WTC11 (cell line): ENCODE data around the gene DPP9. TPM values are rescaled to one million over a fixed set of nuclear protein-coding genes. Genes with fewer than 3 reads are reported as not detected.

ENCODE experiments used
- ATAC-seq: fragments of 200-7000 bp; cut with Tn5 transposase; 2 replicates; pipeline ENCODE4 v1.10.0; 2021; ENCODE audit warnings: mild to moderate bottlenecking, moderate library complexity
- CTCF ChIA-PET: fragments of 300-600 bp; sonication (Branson Sonifier 250); formaldehyde crosslinking; loops from one replicate; lab custom pipeline; 2021; ENCODE audit warnings: antibody characterized with exemption; lab: Charles Lee
- POLR2A ChIA-PET: fragments of 350-600 bp; sonication (Branson Sonifier 250); formaldehyde crosslinking; loops from one replicate; lab custom pipeline; 2021; ENCODE audit warnings: antibody characterized with exemption; lab: Charles Lee
- DNase-seq: peaks from one replicate; pipeline ENCODE4 v3.0.0; 2021; ENCODE audit warnings: low spot score
- H3K27ac Mint-ChIP-seq: 2 replicates; pipeline ENCODE4 v1.8.0; 2021; ENCODE audit warnings: mixed read lengths
- H3K27me3 Mint-ChIP-seq: 2 replicates; pipeline ENCODE4 v1.8.0; 2021; ENCODE audit warnings: low read depth, mild to moderate bottlenecking, moderate library complexity, mixed read lengths
- H3K36me3 Mint-ChIP-seq: 2 replicates; pipeline ENCODE4 v1.8.0; 2021; ENCODE audit warnings: mixed read lengths
- H3K4me1 Mint-ChIP-seq: 2 replicates; pipeline ENCODE4 v1.8.0; 2022; ENCODE audit warnings: mixed read lengths
- H3K4me3 Mint-ChIP-seq: 2 replicates; pipeline ENCODE4 v1.8.0; 2021; ENCODE audit warnings: mild to moderate bottlenecking, moderate library complexity, mixed read lengths
- H3K9me3 Mint-ChIP-seq: 2 replicates; pipeline ENCODE4 v1.8.0; 2021; ENCODE audit warnings: mixed read lengths
- ATF2 ChIP-seq: sonication (generic); formaldehyde crosslinking; IDR thresholded peaks from 2 replicates; pipeline ENCODE4 v1.8.1; 2022; ENCODE audit warnings: low read depth, missing genetic modification reagents, borderline replicate concordance
- CBFB ChIP-seq: sonication (generic); formaldehyde crosslinking; IDR thresholded peaks from 2 replicates; pipeline ENCODE4 v1.8.1; 2022; ENCODE audit warnings: mild to moderate bottlenecking, low read depth, missing genetic modification reagents
- GABPB1 ChIP-seq: sonication (generic); formaldehyde crosslinking; IDR thresholded peaks from 2 replicates; pipeline ENCODE4 v1.8.1; 2023; ENCODE audit warnings: mild to moderate bottlenecking, missing genetic modification reagents
- MXD4 ChIP-seq: fragments of 250-450 bp; sonication (Bioruptor Pico); IDR thresholded peaks from 2 replicates; pipeline ENCODE4 v1.8.0; 2021; ENCODE audit warnings: mild to moderate bottlenecking, moderate library complexity, borderline replicate concordance
- NR1H2 ChIP-seq: sonication (generic); formaldehyde crosslinking; IDR thresholded peaks from 2 replicates; pipeline ENCODE4 v1.9.0; 2021; ENCODE audit warnings: mild to moderate bottlenecking, moderate library complexity, missing genetic modification reagents
- SMAD4 ChIP-seq: sonication (generic); formaldehyde crosslinking; IDR thresholded peaks from 2 replicates; pipeline ENCODE4 v1.8.0; 2022; ENCODE audit warnings: mild to moderate bottlenecking, missing genetic modification reagents
- ZBTB21 ChIP-seq: sonication (generic); formaldehyde crosslinking; IDR thresholded peaks from 2 replicates; pipeline ENCODE4 v1.8.1; 2023; ENCODE audit warnings: mild to moderate bottlenecking, missing genetic modification reagents, borderline replicate concordance
- ZMAT4 ChIP-seq: fragments of 250-450 bp; sonication (Bioruptor Pico); IDR thresholded peaks from 2 replicates; pipeline ENCODE4 v1.9.0; 2021; ENCODE audit warnings: mild to moderate bottlenecking
- ZNF671 ChIP-seq: fragments of 250-450 bp; sonication (Bioruptor Pico); IDR thresholded peaks from 2 replicates; pipeline ENCODE4 v1.8.0; 2021; ENCODE audit warnings: mild to moderate bottlenecking
- total RNA-seq: library from RNA; stranded (reverse); gene quantifications from 3 replicates; pipeline ENCODE4 v1.2.3, GENCODE V29; 2021
- TF ChIP-seq, protein P1 (sequence below): sonication (generic); formaldehyde crosslinking; IDR thresholded peaks from 2 replicates; pipeline ENCODE4 v1.8.1; 2022; ENCODE audit warnings: mild to moderate bottlenecking, missing genetic modification reagents, moderate library complexity, borderline replicate concordance
- TF ChIP-seq, protein P2 (sequence below): fragments of 250-450 bp; sonication (Bioruptor Pico); IDR thresholded peaks from 2 replicates; pipeline ENCODE4 v1.9.0; 2021; ENCODE audit warnings: mild to moderate bottlenecking
- TF ChIP-seq, protein P3 (sequence below): sonication (generic); formaldehyde crosslinking; IDR thresholded peaks from 2 replicates; pipeline ENCODE4 v1.8.1; 2023; ENCODE audit warnings: mild to moderate bottlenecking, missing genetic modification reagents, borderline replicate concordance
- TF ChIP-seq, protein P4 (sequence below): sonication (generic); formaldehyde crosslinking; IDR thresholded peaks from 2 replicates; pipeline ENCODE4 v1.8.0; 2023; ENCODE audit warnings: mild to moderate bottlenecking, missing genetic modification reagents

DPP9 gene
- total RNA-seq, 1 experiment from 2014 or later, result 52.9 TPM

GRCh38 chr19:4754248-4754647, 30.6 kb upstream of the DPP9 start:
- ChIA-PET POLR2A (no interaction called here), CTCF (interaction anchor here (0.9 to 1.4 kb wide), 2 partner anchors 12 to 37 kb away, joined by 3 to 7 read pairs; partner anchors contain the start of gene FEM1A)
- Mint-ChIP-seq H3K27me3 (peaks cover 21% of the 10 kb centered on the region), H3K9me3 (no peaks in the 10 kb centered on the region), H3K4me1 (no peaks in the 10 kb centered on the region), H3K36me3 (no peaks in the 10 kb centered on the region), H3K27ac (no peak overlapping the region), H3K4me3 (no peak overlapping the region)
- TF ChIP-seq, protein P1, sequence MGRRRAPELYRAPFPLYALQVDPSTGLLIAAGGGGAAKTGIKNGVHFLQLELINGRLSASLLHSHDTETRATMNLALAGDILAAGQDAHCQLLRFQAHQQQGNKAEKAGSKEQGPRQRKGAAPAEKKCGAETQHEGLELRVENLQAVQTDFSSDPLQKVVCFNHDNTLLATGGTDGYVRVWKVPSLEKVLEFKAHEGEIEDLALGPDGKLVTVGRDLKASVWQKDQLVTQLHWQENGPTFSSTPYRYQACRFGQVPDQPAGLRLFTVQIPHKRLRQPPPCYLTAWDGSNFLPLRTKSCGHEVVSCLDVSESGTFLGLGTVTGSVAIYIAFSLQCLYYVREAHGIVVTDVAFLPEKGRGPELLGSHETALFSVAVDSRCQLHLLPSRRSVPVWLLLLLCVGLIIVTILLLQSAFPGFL (CRISPR knock-in tag), result no peak
- TF ChIP-seq MXD4 (CRISPR knock-in tag) (no peak), ATF2 (CRISPR knock-in tag) (no peak), ZNF671 (CRISPR knock-in tag) (no peak), ZBTB21 (no peak), NR1H2 (no peak), ZMAT4 (CRISPR knock-in tag) (no peak), CBFB (no peak), SMAD4 (CRISPR knock-in tag) (no peak), GABPB1 (CRISPR knock-in tag) (no peak)
- TF ChIP-seq, protein P2, sequence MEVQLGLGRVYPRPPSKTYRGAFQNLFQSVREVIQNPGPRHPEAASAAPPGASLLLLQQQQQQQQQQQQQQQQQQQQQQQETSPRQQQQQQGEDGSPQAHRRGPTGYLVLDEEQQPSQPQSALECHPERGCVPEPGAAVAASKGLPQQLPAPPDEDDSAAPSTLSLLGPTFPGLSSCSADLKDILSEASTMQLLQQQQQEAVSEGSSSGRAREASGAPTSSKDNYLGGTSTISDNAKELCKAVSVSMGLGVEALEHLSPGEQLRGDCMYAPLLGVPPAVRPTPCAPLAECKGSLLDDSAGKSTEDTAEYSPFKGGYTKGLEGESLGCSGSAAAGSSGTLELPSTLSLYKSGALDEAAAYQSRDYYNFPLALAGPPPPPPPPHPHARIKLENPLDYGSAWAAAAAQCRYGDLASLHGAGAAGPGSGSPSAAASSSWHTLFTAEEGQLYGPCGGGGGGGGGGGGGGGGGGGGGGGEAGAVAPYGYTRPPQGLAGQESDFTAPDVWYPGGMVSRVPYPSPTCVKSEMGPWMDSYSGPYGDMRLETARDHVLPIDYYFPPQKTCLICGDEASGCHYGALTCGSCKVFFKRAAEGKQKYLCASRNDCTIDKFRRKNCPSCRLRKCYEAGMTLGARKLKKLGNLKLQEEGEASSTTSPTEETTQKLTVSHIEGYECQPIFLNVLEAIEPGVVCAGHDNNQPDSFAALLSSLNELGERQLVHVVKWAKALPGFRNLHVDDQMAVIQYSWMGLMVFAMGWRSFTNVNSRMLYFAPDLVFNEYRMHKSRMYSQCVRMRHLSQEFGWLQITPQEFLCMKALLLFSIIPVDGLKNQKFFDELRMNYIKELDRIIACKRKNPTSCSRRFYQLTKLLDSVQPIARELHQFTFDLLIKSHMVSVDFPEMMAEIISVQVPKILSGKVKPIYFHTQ (CRISPR knock-in tag), result no peak
- TF ChIP-seq, protein P3, sequence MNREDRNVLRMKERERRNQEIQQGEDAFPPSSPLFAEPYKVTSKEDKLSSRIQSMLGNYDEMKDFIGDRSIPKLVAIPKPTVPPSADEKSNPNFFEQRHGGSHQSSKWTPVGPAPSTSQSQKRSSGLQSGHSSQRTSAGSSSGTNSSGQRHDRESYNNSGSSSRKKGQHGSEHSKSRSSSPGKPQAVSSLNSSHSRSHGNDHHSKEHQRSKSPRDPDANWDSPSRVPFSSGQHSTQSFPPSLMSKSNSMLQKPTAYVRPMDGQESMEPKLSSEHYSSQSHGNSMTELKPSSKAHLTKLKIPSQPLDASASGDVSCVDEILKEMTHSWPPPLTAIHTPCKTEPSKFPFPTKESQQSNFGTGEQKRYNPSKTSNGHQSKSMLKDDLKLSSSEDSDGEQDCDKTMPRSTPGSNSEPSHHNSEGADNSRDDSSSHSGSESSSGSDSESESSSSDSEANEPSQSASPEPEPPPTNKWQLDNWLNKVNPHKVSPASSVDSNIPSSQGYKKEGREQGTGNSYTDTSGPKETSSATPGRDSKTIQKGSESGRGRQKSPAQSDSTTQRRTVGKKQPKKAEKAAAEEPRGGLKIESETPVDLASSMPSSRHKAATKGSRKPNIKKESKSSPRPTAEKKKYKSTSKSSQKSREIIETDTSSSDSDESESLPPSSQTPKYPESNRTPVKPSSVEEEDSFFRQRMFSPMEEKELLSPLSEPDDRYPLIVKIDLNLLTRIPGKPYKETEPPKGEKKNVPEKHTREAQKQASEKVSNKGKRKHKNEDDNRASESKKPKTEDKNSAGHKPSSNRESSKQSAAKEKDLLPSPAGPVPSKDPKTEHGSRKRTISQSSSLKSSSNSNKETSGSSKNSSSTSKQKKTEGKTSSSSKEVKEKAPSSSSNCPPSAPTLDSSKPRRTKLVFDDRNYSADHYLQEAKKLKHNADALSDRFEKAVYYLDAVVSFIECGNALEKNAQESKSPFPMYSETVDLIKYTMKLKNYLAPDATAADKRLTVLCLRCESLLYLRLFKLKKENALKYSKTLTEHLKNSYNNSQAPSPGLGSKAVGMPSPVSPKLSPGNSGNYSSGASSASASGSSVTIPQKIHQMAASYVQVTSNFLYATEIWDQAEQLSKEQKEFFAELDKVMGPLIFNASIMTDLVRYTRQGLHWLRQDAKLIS (CRISPR knock-in tag), result no peak
- TF ChIP-seq, protein P4, sequence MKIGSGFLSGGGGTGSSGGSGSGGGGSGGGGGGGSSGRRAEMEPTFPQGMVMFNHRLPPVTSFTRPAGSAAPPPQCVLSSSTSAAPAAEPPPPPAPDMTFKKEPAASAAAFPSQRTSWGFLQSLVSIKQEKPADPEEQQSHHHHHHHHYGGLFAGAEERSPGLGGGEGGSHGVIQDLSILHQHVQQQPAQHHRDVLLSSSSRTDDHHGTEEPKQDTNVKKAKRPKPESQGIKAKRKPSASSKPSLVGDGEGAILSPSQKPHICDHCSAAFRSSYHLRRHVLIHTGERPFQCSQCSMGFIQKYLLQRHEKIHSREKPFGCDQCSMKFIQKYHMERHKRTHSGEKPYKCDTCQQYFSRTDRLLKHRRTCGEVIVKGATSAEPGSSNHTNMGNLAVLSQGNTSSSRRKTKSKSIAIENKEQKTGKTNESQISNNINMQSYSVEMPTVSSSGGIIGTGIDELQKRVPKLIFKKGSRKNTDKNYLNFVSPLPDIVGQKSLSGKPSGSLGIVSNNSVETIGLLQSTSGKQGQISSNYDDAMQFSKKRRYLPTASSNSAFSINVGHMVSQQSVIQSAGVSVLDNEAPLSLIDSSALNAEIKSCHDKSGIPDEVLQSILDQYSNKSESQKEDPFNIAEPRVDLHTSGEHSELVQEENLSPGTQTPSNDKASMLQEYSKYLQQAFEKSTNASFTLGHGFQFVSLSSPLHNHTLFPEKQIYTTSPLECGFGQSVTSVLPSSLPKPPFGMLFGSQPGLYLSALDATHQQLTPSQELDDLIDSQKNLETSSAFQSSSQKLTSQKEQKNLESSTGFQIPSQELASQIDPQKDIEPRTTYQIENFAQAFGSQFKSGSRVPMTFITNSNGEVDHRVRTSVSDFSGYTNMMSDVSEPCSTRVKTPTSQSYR (CRISPR knock-in tag), result no peak
- no peak for ATAC-seq
- no peak for DNase-seq
